GM19468 (cell line): ENCODE data around the gene TMSB4X.

Experiments
- ATAC-seq: cut with Tn5 transposase; IDR thresholded peaks from one replicate; pipeline ENCODE4 v1.9.1; 2021; ENCODE audit warnings: mild to moderate bottlenecking, moderate library complexity, moderate number of reproducible peaks; ENCODE audit not compliant: unreplicated experiment; ENCODE audit errors: extremely low read depth

TMSB4X gene

DNA sequence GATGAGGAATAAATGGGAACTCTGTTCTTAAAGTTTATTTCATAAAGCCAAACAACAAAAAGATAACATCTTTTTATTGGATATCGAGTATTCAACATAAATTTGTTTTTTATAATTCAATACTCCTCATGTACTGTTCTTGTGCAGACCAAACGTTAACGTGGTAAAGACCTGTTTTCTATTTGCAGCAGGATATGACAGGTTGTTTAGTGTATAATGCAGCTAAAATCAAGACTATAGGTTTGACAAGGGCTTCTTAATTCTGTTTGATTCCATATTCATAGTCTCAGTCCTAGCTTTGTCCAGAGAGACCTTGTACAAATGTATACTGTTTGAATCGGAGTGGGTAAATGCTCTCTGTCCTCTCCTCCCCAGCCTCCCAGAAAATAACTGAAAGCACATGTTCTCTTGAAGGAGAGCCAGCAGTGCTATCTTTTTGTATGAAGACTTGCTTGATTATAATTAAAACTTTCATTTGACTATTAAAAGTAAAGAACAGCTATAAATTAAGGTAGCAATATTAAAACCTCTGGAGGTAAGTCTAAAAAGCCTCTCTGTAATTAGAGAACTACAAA is 17.7 kb downstream of the TMSB4X start:
- no peak for ATAC-seq

DNA sequence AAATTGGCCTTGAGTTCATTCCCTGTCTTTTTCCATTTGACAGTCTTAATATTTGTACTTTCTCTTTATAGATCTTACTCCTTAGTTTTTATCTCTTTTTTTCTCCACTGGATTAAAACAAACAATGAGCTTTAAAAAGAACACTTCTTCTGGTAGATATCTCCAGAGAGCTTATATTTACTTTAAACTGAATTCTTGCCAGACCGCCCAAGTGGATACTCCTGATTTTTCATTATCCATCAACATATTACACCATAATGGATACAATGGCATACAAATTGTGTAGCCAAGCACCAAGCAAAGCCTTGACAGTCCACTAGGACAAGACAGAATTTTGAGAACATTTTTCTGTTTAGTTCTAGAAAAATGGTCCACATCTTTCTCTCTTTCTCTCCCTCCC is 18.9 kb downstream of the TMSB4X start:
- no peak for ATAC-seq

DNA sequence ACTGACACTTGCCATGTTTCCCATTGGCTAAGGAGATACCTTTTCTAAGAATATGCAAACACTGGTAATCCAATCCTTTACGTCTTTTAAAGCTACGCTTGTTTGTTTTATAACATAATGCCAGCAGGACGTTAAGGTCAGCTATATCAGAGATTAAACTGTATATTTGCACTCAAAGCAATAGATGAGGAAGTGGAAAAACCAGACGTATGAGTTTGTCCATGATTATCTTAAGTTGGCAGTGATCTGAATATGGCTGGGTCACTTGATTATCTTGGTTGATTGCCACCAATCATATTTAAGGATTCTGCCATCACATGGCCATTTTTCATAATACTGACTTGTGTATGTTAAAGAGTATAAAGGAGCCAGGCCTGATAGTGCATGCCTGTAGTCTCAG is 19.4 kb downstream of the TMSB4X start:
- no peak for ATAC-seq

DNA sequence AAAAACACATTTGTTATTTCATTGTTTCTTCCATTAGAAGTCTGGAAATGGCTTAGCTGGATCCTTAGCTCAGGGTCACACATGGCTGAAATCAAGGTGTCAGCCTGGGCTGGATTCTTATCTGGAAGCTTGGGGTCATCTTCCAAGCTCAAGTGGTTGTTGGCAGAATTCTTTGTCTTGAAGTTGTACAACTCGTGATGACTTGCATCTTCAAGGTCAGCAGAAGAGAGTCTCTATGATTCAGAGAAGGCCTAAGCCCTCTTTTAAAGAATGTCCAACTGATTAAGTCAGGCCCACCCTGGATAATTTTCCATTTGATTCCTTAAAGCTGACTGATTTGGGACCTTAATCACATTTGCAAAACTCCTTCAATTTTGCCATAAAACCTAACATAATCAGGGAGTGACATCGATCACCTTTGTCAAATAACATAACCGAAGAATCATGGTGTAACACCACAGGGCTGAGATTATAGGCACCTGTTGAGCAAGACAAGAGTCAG is 22.1 kb downstream of the TMSB4X start:
- ATAC-seq, result no peak

DNA sequence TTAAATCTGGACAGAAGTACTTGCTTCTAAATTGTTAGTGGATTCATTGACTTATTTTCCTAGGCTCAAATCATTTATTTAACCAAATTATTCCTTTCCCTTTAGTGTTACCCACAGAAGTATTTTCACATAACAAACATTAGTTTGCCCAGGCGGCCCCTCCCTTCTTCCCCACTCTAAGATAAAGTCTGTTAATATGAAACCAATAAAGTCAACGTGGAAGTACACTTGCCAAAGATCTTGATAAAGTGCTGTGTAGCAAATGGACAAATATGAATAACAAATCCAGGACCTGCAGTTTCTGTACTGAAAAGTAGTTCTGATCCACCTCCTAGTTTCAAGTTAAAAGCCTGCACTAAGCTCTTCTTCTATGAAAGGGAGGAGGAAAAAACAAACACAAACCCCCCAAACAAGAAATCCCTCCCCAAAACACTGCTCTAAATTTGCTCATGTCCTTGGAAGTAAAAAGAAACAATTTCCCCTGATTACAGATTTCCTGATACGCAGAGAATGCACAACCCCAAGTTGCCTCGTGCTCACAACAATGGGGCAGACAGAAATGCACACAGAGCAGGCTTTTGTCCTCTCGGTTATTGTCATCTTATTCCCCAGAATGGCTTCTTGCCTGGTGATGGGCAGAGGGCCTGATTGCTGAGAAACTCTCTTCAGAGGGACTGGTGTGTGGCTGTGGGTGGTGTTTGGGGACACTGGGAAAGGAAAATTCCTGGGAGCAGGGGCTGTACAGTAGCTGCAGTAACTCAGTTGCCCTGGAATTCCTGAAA is 23.2 kb downstream of the TMSB4X start:
- ATAC-seq, result no peak

DNA sequence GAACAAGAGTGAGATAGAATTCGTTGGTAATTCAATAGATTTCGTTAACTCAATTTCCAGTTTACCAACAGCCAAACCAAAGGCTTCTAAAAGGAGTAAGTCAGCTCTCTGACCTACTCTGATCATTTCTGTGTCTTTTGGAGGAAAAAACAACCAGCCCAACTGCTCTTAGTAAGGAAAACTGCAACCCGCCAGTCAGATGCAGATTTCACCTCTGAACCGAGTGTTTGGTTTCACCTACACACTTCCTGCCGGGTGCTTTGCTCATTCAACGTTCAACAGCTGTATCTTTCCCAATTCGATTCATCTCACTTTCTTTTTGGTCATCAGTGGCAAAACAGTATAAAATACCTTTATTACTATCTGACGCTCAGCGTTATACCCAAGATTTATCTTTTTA is 24.5 kb downstream of the TMSB4X start:
- peak; percentile 28 for ATAC-seq

DNA sequence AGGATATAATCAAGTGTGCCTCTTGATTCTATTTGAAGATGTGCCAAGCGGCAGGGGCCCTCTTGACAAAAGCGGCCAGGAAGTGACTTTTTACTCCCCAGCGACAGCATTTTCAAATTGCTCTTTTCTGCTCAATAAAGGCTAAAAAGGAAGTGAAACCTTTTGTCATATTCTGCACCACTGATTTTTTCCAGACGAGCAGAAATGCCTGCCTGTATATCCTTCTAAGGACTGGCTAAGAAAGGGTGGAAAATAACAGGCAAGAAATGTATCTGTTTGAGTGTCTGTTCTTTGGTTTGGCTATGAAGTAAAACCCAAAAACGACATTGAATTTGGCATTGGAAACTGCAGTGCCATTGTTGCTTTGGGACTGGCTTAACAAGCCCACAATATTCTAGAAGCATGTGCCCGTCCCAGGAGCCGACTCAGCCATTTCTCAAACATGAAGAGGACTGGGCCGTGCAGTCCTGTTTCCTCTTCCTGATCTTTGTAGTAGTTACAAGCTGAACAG is 25.4 kb downstream of the TMSB4X start:
- peak; percentile 24 for ATAC-seq

DNA sequence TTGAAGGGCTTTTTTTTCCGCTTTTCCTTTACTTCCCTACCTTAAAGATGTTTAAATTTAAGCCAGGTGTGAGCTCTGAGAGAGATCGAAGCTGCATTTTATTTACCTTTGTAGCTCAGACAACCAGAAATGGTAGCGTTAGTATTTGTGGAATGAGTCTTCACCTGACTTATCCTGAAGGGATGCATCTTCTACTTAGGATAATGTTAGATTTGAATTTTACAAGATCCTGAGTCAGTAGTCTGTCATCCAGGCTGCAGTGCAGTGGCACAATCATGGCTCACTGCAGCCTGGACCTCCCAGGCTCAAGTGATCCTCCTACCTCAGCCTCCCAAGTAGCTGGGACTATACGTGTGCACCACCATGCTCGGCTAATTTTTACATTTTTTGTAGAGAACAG is 26.2 kb downstream of the TMSB4X start:
- no peak for ATAC-seq

DNA sequence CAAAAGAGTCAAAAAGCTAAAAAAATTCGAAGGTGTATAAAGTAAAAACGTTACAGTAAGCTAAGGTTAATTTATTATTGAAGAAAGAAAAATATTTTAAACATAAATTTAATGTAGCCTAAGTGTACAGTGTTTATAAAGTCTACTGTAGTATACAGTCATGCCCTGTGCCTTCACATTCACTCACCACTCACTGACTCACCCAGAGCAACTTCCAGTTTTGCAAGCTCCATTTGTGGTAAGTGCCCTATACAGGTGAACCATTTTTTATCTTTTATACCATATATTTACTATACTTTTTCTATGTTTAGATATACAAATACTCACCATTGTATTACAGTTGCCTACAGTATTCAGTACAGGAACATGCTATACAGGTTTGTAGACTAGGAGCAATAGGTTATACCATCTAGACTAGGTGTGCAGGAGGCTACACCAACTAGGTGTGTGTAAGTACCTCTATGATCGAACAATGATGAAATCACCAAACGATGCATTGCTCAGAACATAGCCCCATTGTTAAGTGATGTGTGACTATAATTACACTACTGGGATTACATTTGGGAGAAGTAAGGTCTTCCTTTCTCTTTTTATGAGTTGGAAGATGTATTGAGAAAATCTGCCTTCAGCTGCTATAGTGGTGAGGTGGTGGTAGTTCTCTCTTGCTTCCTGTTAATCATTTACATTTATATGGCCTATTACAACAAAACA is 27.2 kb downstream of the TMSB4X start:
- no peak for ATAC-seq

DNA sequence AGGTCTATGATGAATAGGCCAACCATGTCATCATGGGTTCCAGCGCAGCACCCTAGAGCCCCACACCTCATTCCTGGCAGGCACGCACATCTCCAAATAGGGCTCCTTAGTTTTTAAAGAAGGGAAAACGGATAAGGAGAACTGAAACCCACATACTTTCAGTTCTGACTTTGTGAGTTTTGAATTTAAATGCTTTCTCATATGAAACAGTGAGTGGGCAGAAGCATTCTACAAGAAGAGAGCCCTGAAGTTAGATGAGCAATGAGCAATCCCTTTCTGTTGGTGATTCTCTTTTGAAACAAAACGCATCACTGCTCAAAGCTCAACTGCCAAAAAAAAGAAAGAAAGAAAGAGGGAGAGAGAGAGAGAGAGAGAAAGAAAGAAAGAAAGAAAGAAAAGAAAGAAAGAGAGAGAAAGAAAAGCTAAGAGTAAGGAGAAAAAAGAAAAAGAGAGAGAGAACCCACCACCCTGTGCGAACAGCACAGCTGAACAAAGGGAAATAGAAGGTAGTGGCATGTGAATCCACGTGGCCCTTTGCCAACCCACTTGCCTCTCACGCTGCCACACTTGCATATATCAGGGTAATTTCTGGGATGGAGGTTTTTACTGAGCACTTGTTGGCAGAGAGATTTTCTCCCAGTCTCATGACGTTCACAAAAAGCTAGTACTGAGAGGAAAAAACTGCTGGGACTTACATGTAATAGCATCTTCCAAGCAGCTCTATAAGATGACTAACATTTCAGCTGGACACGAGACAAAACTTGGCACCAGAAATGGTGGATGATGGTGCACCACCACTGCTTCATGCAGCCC is 31.0 kb downstream of the TMSB4X start:
- ATAC-seq, result peak; percentile 60

DNA sequence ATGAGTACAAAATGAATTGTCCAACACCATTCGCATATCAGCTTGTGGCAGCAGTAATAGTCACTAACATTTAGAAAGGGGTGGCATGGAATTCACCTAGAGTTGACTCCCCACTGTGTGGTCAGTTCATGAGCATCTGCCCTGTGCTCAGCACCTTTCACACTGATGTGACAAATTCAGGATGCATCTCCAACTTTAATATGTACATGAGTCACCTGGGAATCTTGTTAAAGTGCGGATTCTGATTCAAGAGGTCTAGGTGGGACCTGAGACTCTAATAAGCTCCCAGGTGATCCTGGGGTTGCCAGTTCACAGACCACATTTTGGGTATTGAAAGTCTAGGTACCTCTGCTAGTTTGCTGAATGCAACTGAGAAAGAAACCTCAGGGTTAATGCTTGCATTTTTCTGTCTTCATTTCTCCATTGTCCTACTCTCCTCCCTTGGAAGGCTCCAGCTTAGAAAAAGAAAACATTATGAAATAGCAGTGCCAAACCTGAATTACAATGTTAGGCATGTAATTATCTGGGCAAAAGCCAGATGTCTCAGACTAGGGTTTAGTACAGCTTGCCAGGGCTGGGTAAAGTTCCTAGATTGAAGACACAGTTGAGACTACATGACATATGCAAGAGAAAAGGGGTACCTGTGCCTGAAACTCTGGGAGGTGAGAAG is 32.7 kb downstream of the TMSB4X start:
- ATAC-seq, result no peak

DNA sequence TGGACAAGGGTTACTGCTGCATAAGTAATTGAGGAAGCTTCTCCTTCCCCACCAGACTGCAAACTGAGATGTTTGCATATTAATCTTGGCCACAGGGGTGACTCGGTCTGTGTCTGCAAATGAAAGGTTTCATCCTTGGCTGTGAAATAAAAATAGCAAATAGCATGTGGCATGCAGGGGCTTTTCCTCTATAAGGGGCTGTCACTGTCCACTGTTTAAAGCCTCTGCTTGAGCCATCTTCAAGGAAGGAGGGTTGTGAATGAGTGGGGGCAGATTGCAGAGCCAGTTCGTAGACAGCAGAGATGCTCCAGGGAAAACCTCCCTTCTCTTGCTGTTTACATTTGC is 33.3 kb downstream of the TMSB4X start:
- ATAC-seq, result no peak

DNA sequence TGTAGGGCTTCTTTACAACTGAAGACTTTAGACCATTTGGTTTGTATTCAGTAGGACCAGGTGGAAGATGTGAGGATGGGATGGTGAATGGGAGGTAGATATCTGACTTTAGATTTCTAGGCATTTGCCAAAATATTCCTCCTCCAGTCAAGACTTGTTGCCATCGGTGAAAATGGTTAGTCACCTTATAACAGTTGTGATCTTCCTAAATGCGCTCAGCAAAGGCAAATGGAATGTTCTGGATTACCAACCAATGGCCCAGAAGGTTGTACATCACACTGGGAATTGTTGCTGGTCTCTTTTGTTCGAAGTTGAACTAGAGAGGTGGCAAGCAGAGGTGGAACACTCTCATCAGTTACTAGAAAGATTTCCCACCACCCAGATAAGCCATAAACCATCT is 33.9 kb downstream of the TMSB4X start:
- no peak for ATAC-seq

DNA sequence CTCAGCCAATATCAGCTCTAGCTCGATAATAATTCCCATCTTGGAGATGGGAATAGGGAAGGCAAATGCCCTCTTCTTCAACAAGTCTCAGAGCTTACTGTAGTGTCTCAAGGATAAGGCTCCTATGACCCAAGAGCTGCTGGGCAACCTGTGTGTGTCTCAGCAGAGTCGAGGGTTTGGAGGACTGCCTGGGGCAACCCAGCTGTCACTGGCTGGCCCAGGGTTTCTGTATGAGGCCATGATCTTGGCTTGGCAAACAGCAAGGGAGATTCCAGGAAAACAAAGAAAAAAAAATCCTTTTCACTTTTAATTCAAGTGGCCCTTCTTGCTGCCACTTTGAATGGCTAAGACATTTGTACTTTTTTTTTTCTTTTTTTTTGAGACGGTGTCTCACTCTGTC is 34.4 kb downstream of the TMSB4X start:
- no peak for ATAC-seq

DNA sequence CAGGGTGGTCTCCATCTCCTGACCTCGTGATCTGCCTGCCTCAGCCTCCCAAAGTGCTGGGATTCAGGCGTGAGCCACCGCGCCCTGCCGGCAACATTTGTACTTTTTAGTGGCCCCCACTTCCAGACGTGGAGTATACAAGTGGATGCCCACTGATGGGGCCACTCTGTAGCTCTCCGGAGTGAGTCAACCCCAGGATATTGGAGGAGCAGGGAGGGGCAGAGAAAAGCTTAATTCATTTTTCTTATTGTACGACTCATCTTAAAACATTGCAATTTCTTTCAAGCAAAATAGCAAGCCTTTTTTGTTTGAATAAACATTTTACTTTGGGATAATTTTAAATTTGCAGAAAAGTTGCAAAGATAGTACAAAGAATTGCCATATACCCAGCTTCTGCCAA is 34.9 kb downstream of the TMSB4X start:
- no peak for ATAC-seq

DNA sequence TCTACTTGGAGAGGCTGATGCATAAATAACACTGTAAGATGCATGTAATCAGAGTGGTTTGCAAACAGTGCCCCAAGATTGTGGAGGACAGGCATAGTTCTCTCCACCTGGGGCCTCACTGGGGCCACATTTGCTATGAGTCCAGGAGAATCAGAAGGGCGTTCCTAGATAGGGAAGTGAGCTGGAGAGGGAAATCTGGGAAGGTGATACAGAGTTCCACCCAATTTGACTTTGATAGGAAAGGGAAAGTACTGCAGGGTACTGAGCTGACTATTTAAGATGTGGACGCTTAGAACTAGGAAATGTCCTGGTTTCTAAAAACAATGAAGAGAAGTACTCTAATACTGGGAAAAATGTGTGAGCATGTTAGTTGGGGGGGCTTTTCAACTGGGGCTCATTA is 35.6 kb downstream of the TMSB4X start:
- no peak for ATAC-seq

DNA sequence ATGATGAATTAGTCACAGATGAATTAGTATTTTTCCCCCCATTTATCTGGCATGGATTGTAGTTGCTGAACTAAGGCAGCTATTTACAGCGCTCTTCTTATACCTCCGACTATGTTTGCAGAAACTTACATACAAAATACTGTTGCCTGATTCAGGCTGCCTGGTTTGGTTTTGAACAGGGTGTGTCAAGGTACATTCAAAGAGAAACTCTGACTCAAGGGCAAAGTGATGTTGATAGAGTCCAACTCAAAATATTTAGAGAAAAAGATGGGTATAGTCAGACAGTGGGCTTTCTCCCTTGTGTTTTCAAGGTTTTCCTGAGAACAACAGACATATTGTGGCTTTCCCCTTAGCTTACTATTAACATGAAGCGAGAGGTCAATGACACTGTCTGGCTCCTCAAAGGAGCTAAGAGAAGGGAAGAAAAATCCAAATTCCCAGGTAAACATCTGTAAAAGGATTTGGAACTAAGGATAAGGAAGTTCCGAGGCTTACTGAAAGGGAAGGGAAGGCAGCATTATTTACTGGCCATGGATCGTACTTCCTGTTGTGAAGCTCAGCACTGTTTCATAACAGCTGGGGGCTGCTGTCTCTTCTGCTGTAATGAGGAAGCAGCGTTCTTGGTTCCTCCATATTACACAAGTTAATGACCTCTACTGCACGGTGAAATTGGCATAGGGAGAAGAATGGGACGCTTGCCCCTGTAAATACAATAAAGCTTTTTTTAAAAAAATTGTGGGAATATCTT is 38.6 kb downstream of the TMSB4X start:
- ATAC-seq, result peak; percentile 47

DNA sequence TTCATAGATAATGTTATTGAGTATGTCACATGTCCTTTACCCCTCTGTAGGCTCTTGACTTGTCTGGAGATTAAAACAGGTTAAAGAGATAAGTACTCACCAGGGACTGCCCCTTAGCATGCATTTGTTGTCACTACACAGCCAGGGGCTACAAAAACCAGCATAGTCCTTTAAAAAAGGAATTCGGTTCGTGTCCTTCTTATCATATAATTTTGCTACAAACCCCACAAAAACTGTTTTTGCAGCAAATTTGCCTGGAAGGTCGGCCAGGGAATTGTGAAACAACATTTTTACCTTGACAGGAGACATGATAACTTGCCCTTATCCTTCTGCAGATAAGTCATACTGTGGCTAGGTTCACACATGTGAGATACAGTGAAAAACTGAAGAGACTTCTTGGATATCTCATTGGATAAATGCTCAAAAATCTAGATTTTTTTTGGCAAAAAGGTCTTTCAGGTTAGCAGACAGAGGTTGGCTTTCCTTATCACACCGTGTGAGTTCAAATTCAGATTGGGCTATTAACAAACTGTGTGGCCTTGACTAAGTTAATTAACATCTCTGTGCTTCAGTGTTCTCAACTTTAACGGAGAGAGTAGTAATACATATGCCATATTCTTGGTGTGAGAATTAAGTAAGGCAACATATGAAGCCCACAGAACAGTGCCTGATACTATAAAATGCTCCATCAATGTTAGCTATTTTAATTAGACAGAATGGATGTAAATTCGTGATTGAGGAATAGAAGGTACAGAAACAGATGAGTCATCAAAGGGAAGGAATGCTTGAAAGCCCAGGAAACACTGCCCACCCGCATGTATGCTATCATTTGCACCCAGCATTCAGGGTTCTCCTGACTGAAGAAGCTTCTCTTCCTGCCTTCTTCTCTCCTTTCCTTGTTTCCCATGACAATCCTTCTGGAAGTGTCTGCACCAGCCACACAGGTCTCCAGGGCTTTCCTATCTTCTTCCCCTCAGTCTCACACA is 39.5 kb downstream of the TMSB4X start:
- ATAC-seq, result no peak
